A549 (cell line): Measurements from ENCODE around the gene ZNF69.
"Not testable (repeated sequence)": the region's sequence is repeated elsewhere in the genome, so short reads cannot be mapped to it uniquely, and the experiment has no call there.

Experiments
- CTCF ChIP-seq: fragments of >200 bp; sonication (Bioruptor Twin); formaldehyde crosslinking; IDR thresholded peaks from 3 replicates; pipeline ENCODE4 v1.5.1; 2016
- RAD21 ChIP-seq, 2 experiments: fragments of >200 bp in 1 of 2; sonication (Bioruptor Twin) in 1 of 2; formaldehyde crosslinking in 1 of 2; IDR thresholded peaks in 1 of 2; conservative IDR thresholded peaks in 1 of 2; 2 replicates in 1 of 2; 3 replicates in 1 of 2; pipeline ENCODE4 v1.6.1; 2012 to 2018; ENCODE audit warnings: inconsistent platforms in 1 of 2

- not testable (repeated sequence) for TF ChIP-seq RAD21 (conservative IDR thresholded peaks at IDR 0.05 in 1 of 2, IDR thresholded peaks at IDR 0.05 in 1 of 2); CTCF
These were observed 48.2 kb downstream of the ZNF69 start for GRCh38 chr19:11935829-11936228.
